ENCODE measurements around the gene CLSTN1.

Gene CLSTN1

DNA sequence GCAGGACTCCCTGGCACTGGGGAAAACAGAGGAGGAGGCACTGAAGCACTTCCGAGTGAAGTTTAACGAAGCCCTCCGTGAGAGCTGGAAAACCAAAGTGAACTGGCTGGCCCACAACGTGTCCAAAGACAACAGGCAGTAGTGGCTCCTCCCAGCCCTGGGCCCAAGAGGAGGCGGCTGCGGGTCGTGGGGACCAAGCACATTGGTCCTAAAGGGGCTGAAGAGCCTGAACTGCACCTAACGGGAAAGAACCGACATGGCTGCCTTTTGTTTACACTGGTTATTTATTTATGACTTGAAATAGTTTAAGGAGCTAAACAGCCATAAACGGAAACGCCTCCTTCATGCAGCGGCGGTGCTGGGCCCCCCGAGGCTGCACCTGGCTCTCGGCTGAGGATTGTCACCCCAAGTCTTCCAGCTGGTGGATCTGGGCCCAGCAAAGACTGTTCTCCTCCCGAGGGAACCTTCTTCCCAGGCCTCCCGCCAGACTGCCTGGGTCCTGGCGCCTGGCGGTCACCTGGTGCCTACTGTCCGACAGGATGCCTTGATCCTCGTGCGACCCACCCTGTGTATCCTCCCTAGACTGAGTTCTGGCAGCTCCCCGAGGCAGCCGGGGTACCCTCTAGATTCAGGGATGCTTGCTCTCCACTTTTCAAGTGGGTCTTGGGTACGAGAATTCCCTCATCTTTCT is 96.7 kb downstream of the CLSTN1 start:
- POLR2A ChIA-PET (ENCODE audit: low non-redundant PET), result interaction anchor here (0.5 kb wide), 1 partner anchor 19 kb away, joined by 4 read pairs; no protein-coding TSS in a partner anchor

GRCh38 chr1:9726406-9726805 is 97.4 kb downstream of the CLSTN1 start:
- peak overlapping the region; percentile 46 for H3K27ac ChIP-seq
- TF ChIP-seq CTCF (conservative IDR thresholded peaks at IDR 0.05; ENCODE audit: low read depth), result no peak
- POLR2A ChIA-PET (ENCODE audit: low non-redundant PET), result no interaction called here
- CTCF ChIA-PET, result interaction anchor here (0.7 to 1.8 kb wide), 2 partner anchors 12 to 100 kb away, joined by 5 to 6 read pairs; no protein-coding TSS in a partner anchor
- DNase-seq (ENCODE audit: low spot score), result no peak

More for the DNA sequence above, 96.7 kb downstream of the CLSTN1 start:
- peak overlapping the region; percentile 46 for H3K27ac ChIP-seq
- DNase-seq (ENCODE audit: low spot score), result no peak
- CTCF ChIA-PET, result interaction anchor here (0.7 to 1.8 kb wide), 2 partner anchors 11 to 100 kb away, joined by 5 to 6 read pairs; no protein-coding TSS in a partner anchor
- no peak for TF ChIP-seq CTCF (conservative IDR thresholded peaks at IDR 0.05; ENCODE audit: low read depth)

DNA sequence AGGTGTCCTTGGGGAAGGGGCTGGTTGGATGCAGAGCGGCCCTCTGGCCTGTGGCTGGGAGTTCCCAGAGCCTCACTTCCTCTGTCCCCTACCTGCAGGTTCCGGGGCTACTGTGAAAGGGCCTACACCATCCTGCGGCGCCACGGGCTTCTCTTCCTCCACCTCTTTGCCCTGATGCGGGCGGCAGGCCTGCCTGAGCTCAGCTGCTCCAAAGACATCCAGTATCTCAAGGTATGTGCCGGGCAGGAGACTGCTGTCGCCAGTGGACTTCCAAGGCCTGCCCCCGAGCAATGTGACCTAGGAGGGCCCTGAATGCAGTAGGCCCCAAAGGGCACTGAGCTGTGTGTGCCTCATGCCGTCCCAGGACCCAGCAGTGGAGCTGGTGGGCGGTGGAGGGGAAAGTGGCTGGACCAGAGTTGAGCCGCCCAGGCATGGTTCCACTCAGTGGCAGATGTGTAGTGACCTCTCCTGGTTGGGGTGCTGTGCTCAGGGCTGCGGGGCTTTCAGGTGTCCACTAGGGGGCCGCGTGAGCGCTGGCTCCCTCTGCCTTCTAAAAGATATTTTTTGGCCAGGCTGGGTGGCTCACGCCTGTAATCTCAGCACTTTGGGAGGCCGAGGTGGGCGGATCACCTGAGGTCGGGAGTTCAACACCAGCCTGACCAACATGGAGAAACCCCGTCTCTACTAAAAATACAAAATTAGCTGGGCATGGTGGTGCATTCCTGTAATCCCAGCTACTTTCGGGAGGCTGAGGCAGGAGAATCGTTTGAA is 98.9 kb downstream of the CLSTN1 start:
- DNase-seq (ENCODE audit: low spot score), result peak; percentile 71
- TF ChIP-seq CTCF (conservative IDR thresholded peaks at IDR 0.05; ENCODE audit: low read depth), result peak; percentile 88
- CTCF ChIA-PET, result interaction anchor here (0.6 to 1.3 kb wide), 5 partner anchors 9 to 103 kb away, joined by 3 to 5 read pairs (median 4); no protein-coding TSS in a partner anchor
- POLR2A ChIA-PET (ENCODE audit: low non-redundant PET), result no interaction called here
- H3K27ac ChIP-seq, result peak overlapping the region; percentile 46

- ChIA-PET POLR2A (ENCODE audit: low non-redundant PET) (no interaction called here), CTCF (interaction anchor here (0.6 kb wide), 1 partner anchor 545 kb away, joined by 3 read pairs; no protein-coding TSS in a partner anchor)
- H3K27ac ChIP-seq, result peak overlapping the region; percentile 46; the same call in 1 of the 2 replicates
- no peak for DNase-seq (ENCODE audit: low spot score)
- no peak for TF ChIP-seq CTCF (conservative IDR thresholded peaks at IDR 0.05; ENCODE audit: low read depth)
Observed at GRCh38 chr1:9723926-9724325, 99.8 kb downstream of the CLSTN1 start.

GRCh38 chr1:9723068-9723805 is 100.5 kb downstream of the CLSTN1 start:
- TF ChIP-seq CTCF (conservative IDR thresholded peaks at IDR 0.05; ENCODE audit: low read depth), result no peak
- POLR2A ChIA-PET (ENCODE audit: low non-redundant PET), result no interaction called here
- DNase-seq (ENCODE audit: low spot score), result no peak
- CTCF ChIA-PET, result interaction anchor here (0.6 kb wide), 1 partner anchor 544 kb away, joined by 3 read pairs; no protein-coding TSS in a partner anchor
- H3K27ac ChIP-seq, result no peak overlapping the region

DNA sequence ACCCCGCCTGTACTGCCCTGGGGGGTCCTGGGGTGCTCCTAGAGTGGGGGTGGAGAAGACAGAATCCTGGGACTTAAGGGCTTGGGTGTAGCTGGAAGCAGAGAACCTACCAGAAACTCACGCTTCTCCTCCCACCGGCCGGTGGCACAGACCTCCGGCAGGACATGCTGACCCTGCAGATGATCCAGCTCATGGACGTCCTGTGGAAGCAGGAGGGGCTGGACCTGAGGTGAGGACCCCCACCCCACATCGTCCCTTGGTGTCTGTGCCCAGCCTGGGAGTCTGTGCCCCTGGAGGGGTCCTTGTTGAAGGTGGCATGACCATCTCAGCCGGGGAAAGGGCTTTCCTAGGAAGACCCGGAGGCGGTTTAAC is 101.4 kb downstream of the CLSTN1 start:
- DNase-seq (ENCODE audit: low spot score), result no peak
- no peak overlapping the region for H3K27ac ChIP-seq
- POLR2A ChIA-PET (ENCODE audit: low non-redundant PET), result no interaction called here
- no peak for TF ChIP-seq CTCF (conservative IDR thresholded peaks at IDR 0.05; ENCODE audit: low read depth)
- CTCF ChIA-PET, result interaction anchor here (0.7 kb wide), 1 partner anchor 1602 kb away, joined by 3 read pairs; no protein-coding TSS in a partner anchor

All from RWPE1 (cell line).